C4-2B (cell line): ENCODE measurements around the gene ZMPSTE24.
"Not testable (repeated sequence)": the region's sequence is repeated elsewhere in the genome, so short reads cannot be mapped to it uniquely, and the experiment has no call there.

ENCODE experiments used
- H3K27ac ChIP-seq: fragments of 450-650 bp; 2 replicates; pipeline ENCODE4 v1.5.1; 2017
- CTCF ChIP-seq: fragments of 450-650 bp; conservative IDR thresholded peaks from 2 replicates; pipeline ENCODE4 v1.5.1; 2017; ENCODE audit warnings: mild to moderate bottlenecking
- ZFX ChIP-seq: fragments of 450-650 bp; IDR thresholded peaks from 2 replicates; pipeline ENCODE4 v1.6.1; 2017

ZMPSTE24 gene

GRCh38 chr1:40315239-40315794 lies 57.3 kb downstream of the ZMPSTE24 start:
- peak; percentile 97 for TF ChIP-seq CTCF
- no peak for TF ChIP-seq ZFX
- H3K27ac ChIP-seq, result no peak overlapping the region; the same call in 1 of the 2 replicates

- H3K27ac ChIP-seq, result no peak overlapping the region; the same call in 1 of the 2 replicates
- TF ChIP-seq CTCF (no peak), ZFX (no peak)
Measured at GRCh38 chr1:40315795-40316594, 58.0 kb downstream of the ZMPSTE24 start.

GRCh38 chr1:40316595-40317393 lies 58.8 kb downstream of the ZMPSTE24 start, which contains the start of gene COL9A2:
Gene COL9A2 (minus strand): TSS chr1:40317286. CDS start chr1:40317197, 89 bp downstream.
- no peak for TF ChIP-seq ZFX
- TF ChIP-seq CTCF, result no peak
- H3K27ac ChIP-seq, result no peak within 1 kb of the TSS

GRCh38 chr1:40317394-40318074 lies 59.5 kb downstream of the ZMPSTE24 start:
- TF ChIP-seq ZFX (no peak), CTCF (no peak)
- no peak overlapping the region for H3K27ac ChIP-seq

GRCh38 chr1:40318476-40318875 lies 60.4 kb downstream of the ZMPSTE24 start:
- no peak overlapping the region for H3K27ac ChIP-seq
- TF ChIP-seq ZFX (no peak), CTCF (no peak)

- no peak for TF ChIP-seq CTCF
- no peak overlapping the region for H3K27ac ChIP-seq
Measured at GRCh38 chr1:40318970-40319621, 61.1 kb downstream of the ZMPSTE24 start.

GRCh38 chr1:40331403-40331802 lies 73.4 kb downstream of the ZMPSTE24 start:
- H3K27ac ChIP-seq, result not testable (repeated sequence)
